ENCODE measurements around the gene SLAMF6.

The SLAMF6 gene

DNA sequence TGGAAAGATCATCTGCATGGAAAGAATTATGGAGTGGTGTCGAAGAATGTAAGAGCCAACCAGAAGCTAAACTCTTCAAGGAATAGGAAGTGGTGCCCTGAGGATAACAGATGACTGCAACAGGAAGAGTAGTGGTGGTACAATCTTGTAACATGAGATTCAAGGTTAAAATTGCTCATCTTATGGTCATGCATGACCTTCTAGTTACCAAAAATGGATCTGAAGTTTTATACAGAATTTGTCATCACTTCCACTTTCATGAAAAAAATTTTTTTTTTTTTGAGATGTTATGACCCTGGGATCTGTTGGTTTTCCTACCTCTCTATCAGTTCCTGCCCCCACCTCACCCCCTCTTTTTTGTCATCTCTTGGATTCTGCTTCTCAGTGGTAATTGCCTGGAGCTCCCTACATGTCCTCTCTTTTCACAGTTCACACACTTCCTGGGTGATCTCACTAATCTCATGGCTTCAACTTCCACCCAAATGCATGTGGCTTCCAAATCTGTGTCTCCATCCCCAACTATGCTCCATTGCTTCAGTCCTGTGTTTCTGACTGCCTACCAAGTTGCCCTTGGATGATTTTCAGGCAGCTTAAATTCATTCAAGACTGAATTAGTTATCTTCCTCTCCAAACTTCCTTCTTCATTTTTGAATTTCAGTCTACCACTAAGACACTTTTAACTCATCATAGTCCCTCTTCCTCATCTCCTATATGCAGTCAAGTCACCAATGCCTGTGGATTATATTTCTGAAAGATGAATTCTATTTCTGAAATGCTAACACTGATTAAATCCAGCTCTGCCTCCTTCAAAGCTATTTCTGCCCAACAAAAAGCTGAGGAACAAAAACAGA, 48.4 kb downstream of the SLAMF6 start:
- DNase-seq (ENCODE audit: low read depth) = no peak
- in situ Hi-C loops (cut with HindIII; ENCODE audit: low sequenced_read_pairs) = no loop called here
- no peak overlapping the region for H3K4me3 ChIP-seq (ENCODE audit: low read depth, low read length)
- TF ChIP-seq, protein P1, sequence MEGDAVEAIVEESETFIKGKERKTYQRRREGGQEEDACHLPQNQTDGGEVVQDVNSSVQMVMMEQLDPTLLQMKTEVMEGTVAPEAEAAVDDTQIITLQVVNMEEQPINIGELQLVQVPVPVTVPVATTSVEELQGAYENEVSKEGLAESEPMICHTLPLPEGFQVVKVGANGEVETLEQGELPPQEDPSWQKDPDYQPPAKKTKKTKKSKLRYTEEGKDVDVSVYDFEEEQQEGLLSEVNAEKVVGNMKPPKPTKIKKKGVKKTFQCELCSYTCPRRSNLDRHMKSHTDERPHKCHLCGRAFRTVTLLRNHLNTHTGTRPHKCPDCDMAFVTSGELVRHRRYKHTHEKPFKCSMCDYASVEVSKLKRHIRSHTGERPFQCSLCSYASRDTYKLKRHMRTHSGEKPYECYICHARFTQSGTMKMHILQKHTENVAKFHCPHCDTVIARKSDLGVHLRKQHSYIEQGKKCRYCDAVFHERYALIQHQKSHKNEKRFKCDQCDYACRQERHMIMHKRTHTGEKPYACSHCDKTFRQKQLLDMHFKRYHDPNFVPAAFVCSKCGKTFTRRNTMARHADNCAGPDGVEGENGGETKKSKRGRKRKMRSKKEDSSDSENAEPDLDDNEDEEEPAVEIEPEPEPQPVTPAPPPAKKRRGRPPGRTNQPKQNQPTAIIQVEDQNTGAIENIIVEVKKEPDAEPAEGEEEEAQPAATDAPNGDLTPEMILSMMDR (IDR thresholded peaks at IDR 0.05; ENCODE audit: low read depth, low read length, missing control alignments) = no peak

GRCh38 chr1:160472112-160472511, 50.9 kb downstream of the SLAMF6 start:
- H3K4me3 ChIP-seq (ENCODE audit: low read depth, low read length) = no peak overlapping the region
- TF ChIP-seq, protein P1 (IDR thresholded peaks at IDR 0.05; ENCODE audit: low read depth, low read length, missing control alignments) = no peak
- in situ Hi-C loops (cut with HindIII; ENCODE audit: low sequenced_read_pairs) = no loop called here
- DNase-seq (ENCODE audit: low read depth) = no peak

GRCh38 chr1:160471253-160471652, 51.8 kb downstream of the SLAMF6 start:
- in situ Hi-C loops (cut with HindIII; ENCODE audit: low sequenced_read_pairs) = no loop called here
- no peak for DNase-seq (ENCODE audit: low read depth)
- TF ChIP-seq, protein P1 (IDR thresholded peaks at IDR 0.05; ENCODE audit: low read depth, low read length, missing control alignments) = no peak
- no peak overlapping the region for H3K4me3 ChIP-seq (ENCODE audit: low read depth, low read length)

GRCh38 chr1:160467576-160467975, 55.5 kb downstream of the SLAMF6 start:
- no peak overlapping the region for H3K4me3 ChIP-seq (ENCODE audit: low read depth, low read length)
- in situ Hi-C loops (cut with HindIII; ENCODE audit: low sequenced_read_pairs) = loop anchor here (5.0 kb wide), 1 partner anchor 35 kb away; no protein-coding TSS in a partner anchor
- TF ChIP-seq, protein P1 (IDR thresholded peaks at IDR 0.05; ENCODE audit: low read depth, low read length, missing control alignments) = no peak
- DNase-seq (ENCODE audit: low read depth) = no peak

DNA sequence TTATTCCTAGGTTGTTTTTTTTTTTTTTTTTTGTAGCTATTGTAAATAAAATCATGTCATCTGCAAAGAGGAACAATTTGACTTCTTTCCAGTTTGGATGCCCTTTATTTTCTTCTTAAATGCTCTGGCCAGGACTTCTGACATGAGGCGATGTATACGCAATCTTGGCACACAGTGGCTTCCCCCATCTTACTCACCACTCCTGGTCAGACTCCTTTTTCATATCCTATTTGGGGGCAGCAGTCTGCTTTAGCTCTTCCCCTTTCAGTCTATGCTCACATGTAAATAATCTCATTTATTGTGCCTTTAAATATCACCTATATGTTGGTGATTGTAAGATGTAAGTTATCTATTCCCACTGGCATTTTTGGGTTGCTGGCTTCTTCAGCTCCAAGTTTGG, 56.1 kb downstream of the SLAMF6 start:
- H3K4me3 ChIP-seq (ENCODE audit: low read depth, low read length) = no peak overlapping the region
- in situ Hi-C loops (cut with HindIII; ENCODE audit: low sequenced_read_pairs) = loop anchor here (5.0 kb wide), 1 partner anchor 35 kb away; no protein-coding TSS in a partner anchor
- DNase-seq (ENCODE audit: low read depth) = no peak
- TF ChIP-seq, protein P1 (IDR thresholded peaks at IDR 0.05; ENCODE audit: low read depth, low read length, missing control alignments) = no peak

DNA sequence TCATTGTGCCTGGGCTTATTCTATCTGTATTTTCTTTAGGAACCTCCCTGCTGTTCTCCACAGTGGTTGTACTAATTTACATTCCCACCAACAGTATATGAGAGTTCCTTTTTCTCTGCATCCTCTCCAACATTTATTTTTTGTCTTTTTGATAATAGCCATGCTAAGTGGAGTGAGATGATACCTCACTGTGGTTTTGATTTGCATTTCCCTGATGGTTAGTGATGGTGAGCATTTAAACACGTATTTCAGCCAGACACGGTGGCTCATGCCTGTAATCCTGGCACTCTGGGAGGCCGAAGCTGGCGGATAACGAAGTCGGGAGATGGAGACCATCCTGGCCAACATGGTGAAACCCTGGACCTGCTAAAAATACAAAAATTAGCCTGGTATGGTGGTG, 57.9 kb downstream of the SLAMF6 start:
- H3K4me3 ChIP-seq (ENCODE audit: low read depth, low read length) = no peak overlapping the region
- in situ Hi-C loops (cut with HindIII; ENCODE audit: low sequenced_read_pairs) = loop anchor here (5.0 kb wide), 1 partner anchor 33 kb away; no protein-coding TSS in a partner anchor
- TF ChIP-seq, protein P1 (IDR thresholded peaks at IDR 0.05; ENCODE audit: low read depth, low read length, missing control alignments) = no peak
- no peak for DNase-seq (ENCODE audit: low read depth)

Measured in astrocyte of the cerebellum (primary cell).